HepG2 (cell line): Measurements from ENCODE around the gene ACSS2. TPM values are rescaled to one million over a fixed set of nuclear protein-coding genes. Genes with fewer than 3 reads are reported as not detected.

Source experiments
- ATAC-seq: fragments of 200-7000 bp; cut with Tn5 transposase; 3 replicates; pipeline ENCODE4 v1.9.1; 2020; ENCODE audit warnings: mild to moderate bottlenecking, moderate library complexity
- BruUV-seq: library from RNA; stranded (reverse); fragments of 400-500 nt; replicated peaks from 2 replicates; lab custom pipeline; 2021; lab: Mats Ljungman, UMichigan
- CTCF ChIA-PET: fragments of 300-600 bp; formaldehyde crosslinking; extraction: SDS; loops from one replicate; lab custom pipeline; 2021; ENCODE audit warnings: low total read pairs, inconsistent platforms, low intra/inter-chr PET ratio; lab: Yijun Ruan, JAX
- POLR2A ChIA-PET: fragments of 350-600 bp; sonication (Branson Sonifier 250); formaldehyde crosslinking; loops from one replicate; lab custom pipeline; 2020; ENCODE audit warnings: antibody characterized with exemption, inconsistent platforms; lab: Yijun Ruan, JAX
- DNase-seq: peaks from one replicate; pipeline ENCODE4 v3.0.0-alpha.2; 2015; ENCODE audit warnings: low spot score
- FAIRE-seq: peaks from 3 replicates; lab custom pipeline; 2011; peaks lifted over from hg19 to GRCh38; lab: Jason Lieb, UNC
- H2AFZ ChIP-seq: one replicate; pipeline ENCODE4 v1.6.1; 2011; ENCODE audit warnings: low read length, inconsistent platforms
- H3K27ac ChIP-seq: fragments of 300-600 bp; 3 replicates; pipeline ENCODE4 v1.8.0; 2011; ENCODE audit warnings: mixed run types, mild to moderate bottlenecking, mixed read lengths, low read length, inconsistent platforms; ENCODE audit not compliant: insufficient read depth; ENCODE audit errors: extremely low read length
- H3K27me3 ChIP-seq, 2 experiments: fragments of 200-600 bp in 1 of 2; 2 replicates in 1 of 2; 3 replicates in 1 of 2; pipeline versions ENCODE4 v1.6.0 to v1.8.0; 2011; ENCODE audit warnings: low read length in 2 of 2, mild to moderate bottlenecking in 2 of 2, moderate library complexity in 2 of 2, inconsistent platforms in 1 of 2; ENCODE audit not compliant: insufficient read depth in 2 of 2, control insufficient read depth in 1 of 2
- H3K36me3 ChIP-seq, 2 experiments: fragments of 200-600 bp in 1 of 2; replicated peaks in 1 of 2; 2 replicates in 1 of 2; 3 replicates in 1 of 2; pipeline versions ENCODE4 v1.5.1 to v1.8.0; 2011; ENCODE audit warnings: low read length in 2 of 2, inconsistent platforms in 1 of 2; ENCODE audit not compliant: insufficient read depth in 2 of 2, control insufficient read depth in 1 of 2
- H3K4me1 ChIP-seq: 2 replicates; pipeline ENCODE4 v1.5.1; 2012; ENCODE audit warnings: low read length, inconsistent platforms; ENCODE audit not compliant: insufficient read depth
- H3K4me2 ChIP-seq: 2 replicates; pipeline ENCODE4 v1.6.0; 2011; ENCODE audit warnings: low read depth, low read length, inconsistent platforms
- H3K4me3 ChIP-seq, 3 experiments: fragments of 200-600 bp in 1 of 3; sonication (generic), shearing (Covaris generic) in 1 of 3; replicated peaks in 1 of 3; 2 replicates each; pipeline ENCODE4 v1.5.1; 2011 to 2016; ENCODE audit warnings: low read length in 3 of 3, inconsistent platforms in 2 of 3, low read depth in 2 of 3, mild to moderate bottlenecking in 2 of 3, control low read depth in 1 of 3, mixed read lengths in 1 of 3; ENCODE audit not compliant: insufficient read depth in 1 of 3
- H3K79me2 ChIP-seq: one replicate; pipeline ENCODE4 v1.6.1; 2011; ENCODE audit warnings: low read length, inconsistent platforms; ENCODE audit not compliant: insufficient read depth
- H3K9ac ChIP-seq: 2 replicates; pipeline ENCODE4 v1.6.0; 2011; ENCODE audit warnings: mild to moderate bottlenecking, low read depth, low read length, inconsistent platforms; ENCODE audit not compliant: insufficient read depth
- H3K9me3 ChIP-seq: 2 replicates; pipeline ENCODE4 v1.5.1; 2012; ENCODE audit warnings: mild to moderate bottlenecking, low read length
- H4K20me1 ChIP-seq: 2 replicates; pipeline ENCODE4 v1.6.0; 2011; ENCODE audit warnings: inconsistent platforms, mild to moderate bottlenecking, low read length, moderate library complexity; ENCODE audit not compliant: insufficient read depth
- AGO2 ChIP-seq: fragments of 200-400 bp; formaldehyde crosslinking; optimal IDR thresholded peaks from 2 replicates; pipeline ENCODE3; 2017; ENCODE audit warnings: mild to moderate bottlenecking, low read depth, low read length, moderate library complexity
- HOXA3 ChIP-seq: sonication (generic); formaldehyde crosslinking; IDR thresholded peaks from 2 replicates; pipeline ENCODE4 v1.5.0; 2020; ENCODE audit warnings: missing genetic modification reagents
- JUN ChIP-seq: sonication (generic); formaldehyde crosslinking; IDR thresholded peaks from 2 replicates; pipeline ENCODE4 v1.4.0; 2020; ENCODE audit warnings: mild to moderate bottlenecking, missing genetic modification reagents
- NBN ChIP-seq: fragments of 450-650 bp; conservative IDR thresholded peaks from 2 replicates; pipeline ENCODE4 v1.6.1; 2017
- PPARG ChIP-seq: conservative IDR thresholded peaks from 2 replicates; pipeline ENCODE4 v1.6.1; 2016; ENCODE audit warnings: missing biosample characterization, missing genetic modification reagents
- SMAD3 ChIP-seq: sonication (generic); formaldehyde crosslinking; IDR thresholded peaks from 2 replicates; pipeline ENCODE4 v1.4.0; 2020; ENCODE audit warnings: missing genetic modification reagents
- YEATS2 ChIP-seq: sonication (generic); formaldehyde crosslinking; IDR thresholded peaks from 2 replicates; pipeline ENCODE4 v1.4.0; 2020; ENCODE audit warnings: missing genetic modification reagents, borderline replicate concordance
- ZNF772 ChIP-seq: sonication (generic); formaldehyde crosslinking; IDR thresholded peaks from 2 replicates; pipeline ENCODE4 v1.5.0; 2020; ENCODE audit warnings: mild to moderate bottlenecking, missing genetic modification reagents
- WGBS: methylation state at CpG from one replicate; pipeline ENCODE4 v1.1.6; 2017; ENCODE audit warnings: low lambda C conversion rate; 5-methylcytosine and 5-hydroxymethylcytosine counted together
- in situ Hi-C: cut with HindIII; loops from 2 replicates; pipeline ENCODE4 v1.10.0; 2017; ENCODE audit warnings: low pct_unique_long_range_greater_than_20kb; ENCODE audit not compliant: extremely low pct_ligation_motif_present
- intact Hi-C: fragments of 100-400 bp; cut with micrococcal nuclease; formaldehyde crosslinking; loops from one replicate; pipeline ENCODE4 v1.10.0; 2022; ENCODE audit not compliant: unreplicated experiment
- polyA plus RNA-seq, 8 experiments: library from polyadenylated mRNA; depleted of rRNA in 3 of 8; stranded (reverse) in 7 of 8; unstranded in 1 of 8; fragments of >200 nt; fragmentation: Illumina TruSeq in 4 of 8; extraction: Trizol in 4 of 8; gene quantifications; 2 replicates each; pipeline versions ENCODE4 v1.2.1 to v1.2.3, GENCODE V29; 2011 to 2016; ENCODE audit warnings: low read depth in 4 of 8, missing spikeins in 1 of 8, mixed read lengths in 1 of 8; ENCODE audit not compliant: insufficient read depth in 1 of 8
- total RNA-seq, 5 experiments: library from RNA; depleted of rRNA; stranded (reverse); fragments of >200 nt; fragmentation: Illumina TruSeq; extraction: Trizol; gene quantifications; 2 replicates each; pipeline ENCODE4 v1.2.3, GENCODE V29; 2016; ENCODE audit warnings: low read depth in 1 of 5
- TF ChIP-seq, protein P1 (sequence below): sonication (generic); formaldehyde crosslinking; IDR thresholded peaks from 2 replicates; pipeline ENCODE4 v1.5.0; 2020; ENCODE audit warnings: missing genetic modification reagents
- TF ChIP-seq, protein P2 (sequence below): sonication (generic); formaldehyde crosslinking; IDR thresholded peaks from 2 replicates; pipeline ENCODE4 v1.4.0; 2020; ENCODE audit warnings: mild to moderate bottlenecking, missing genetic modification reagents

The ACSS2 gene
- total and polyA plus RNA-seq, 2 of the 13 experiments (the other 11 are each of a cell fraction or from before 2014, with no cell fraction given): 72.8 to 89.7 TPM

- FAIRE-seq (no peak), DNase-seq (no peak)
- peaks cover 2 to 16% of the 10 kb centered on the region in 2 experiments; a peak in 2 of 5 replicates for H3K27me3 ChIP-seq
- H4K20me1 ChIP-seq: no peaks in the 10 kb centered on the region
- no peak overlapping the region for H2AFZ ChIP-seq
- intact Hi-C loops: no loop called here
- no peaks in the 10 kb centered on the region for H3K79me2 ChIP-seq
- H3K9me3 ChIP-seq: no peaks in the 10 kb centered on the region
- BruUV-seq: no TSS peak
- ChIA-PET POLR2A (interaction anchor here (0.7 kb wide), 1 partner anchor 26 kb away, joined by 3 read pairs; no protein-coding TSS in a partner anchor), CTCF (no interaction called here)
- no peak overlapping the region for H3K4me3 ChIP-seq
- WGBS: 30% methylated on average over 4 of the region's 4 CpGs
- H3K27ac ChIP-seq: no peak overlapping the region
- TF ChIP-seq ZNF772 (CRISPR knock-in tag): no peak
- TF ChIP-seq, protein P1, sequence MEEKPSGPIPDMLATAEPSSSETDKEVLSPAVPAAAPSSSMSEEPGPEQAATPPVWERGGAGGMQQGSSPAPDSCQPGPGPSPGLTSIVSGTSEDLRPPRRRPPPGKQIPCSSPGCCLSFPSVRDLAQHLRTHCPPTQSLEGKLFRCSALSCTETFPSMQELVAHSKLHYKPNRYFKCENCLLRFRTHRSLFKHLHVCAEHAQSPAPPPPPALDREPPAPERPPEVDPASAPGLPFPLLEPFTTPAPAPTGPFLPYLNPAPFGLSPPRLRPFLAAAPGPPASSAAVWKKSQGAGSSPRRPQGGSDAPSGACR (CRISPR knock-in tag): no peak
- TF ChIP-seq SMAD3 (CRISPR knock-in tag): no peak
- no peak for TF ChIP-seq JUN (CRISPR knock-in tag)
- TF ChIP-seq AGO2: no peak
- no peak for TF ChIP-seq PPARG
- TF ChIP-seq HOXA3: no peak
- no peak for TF ChIP-seq NBN
- no peak for TF ChIP-seq YEATS2
- TF ChIP-seq, protein P2, sequence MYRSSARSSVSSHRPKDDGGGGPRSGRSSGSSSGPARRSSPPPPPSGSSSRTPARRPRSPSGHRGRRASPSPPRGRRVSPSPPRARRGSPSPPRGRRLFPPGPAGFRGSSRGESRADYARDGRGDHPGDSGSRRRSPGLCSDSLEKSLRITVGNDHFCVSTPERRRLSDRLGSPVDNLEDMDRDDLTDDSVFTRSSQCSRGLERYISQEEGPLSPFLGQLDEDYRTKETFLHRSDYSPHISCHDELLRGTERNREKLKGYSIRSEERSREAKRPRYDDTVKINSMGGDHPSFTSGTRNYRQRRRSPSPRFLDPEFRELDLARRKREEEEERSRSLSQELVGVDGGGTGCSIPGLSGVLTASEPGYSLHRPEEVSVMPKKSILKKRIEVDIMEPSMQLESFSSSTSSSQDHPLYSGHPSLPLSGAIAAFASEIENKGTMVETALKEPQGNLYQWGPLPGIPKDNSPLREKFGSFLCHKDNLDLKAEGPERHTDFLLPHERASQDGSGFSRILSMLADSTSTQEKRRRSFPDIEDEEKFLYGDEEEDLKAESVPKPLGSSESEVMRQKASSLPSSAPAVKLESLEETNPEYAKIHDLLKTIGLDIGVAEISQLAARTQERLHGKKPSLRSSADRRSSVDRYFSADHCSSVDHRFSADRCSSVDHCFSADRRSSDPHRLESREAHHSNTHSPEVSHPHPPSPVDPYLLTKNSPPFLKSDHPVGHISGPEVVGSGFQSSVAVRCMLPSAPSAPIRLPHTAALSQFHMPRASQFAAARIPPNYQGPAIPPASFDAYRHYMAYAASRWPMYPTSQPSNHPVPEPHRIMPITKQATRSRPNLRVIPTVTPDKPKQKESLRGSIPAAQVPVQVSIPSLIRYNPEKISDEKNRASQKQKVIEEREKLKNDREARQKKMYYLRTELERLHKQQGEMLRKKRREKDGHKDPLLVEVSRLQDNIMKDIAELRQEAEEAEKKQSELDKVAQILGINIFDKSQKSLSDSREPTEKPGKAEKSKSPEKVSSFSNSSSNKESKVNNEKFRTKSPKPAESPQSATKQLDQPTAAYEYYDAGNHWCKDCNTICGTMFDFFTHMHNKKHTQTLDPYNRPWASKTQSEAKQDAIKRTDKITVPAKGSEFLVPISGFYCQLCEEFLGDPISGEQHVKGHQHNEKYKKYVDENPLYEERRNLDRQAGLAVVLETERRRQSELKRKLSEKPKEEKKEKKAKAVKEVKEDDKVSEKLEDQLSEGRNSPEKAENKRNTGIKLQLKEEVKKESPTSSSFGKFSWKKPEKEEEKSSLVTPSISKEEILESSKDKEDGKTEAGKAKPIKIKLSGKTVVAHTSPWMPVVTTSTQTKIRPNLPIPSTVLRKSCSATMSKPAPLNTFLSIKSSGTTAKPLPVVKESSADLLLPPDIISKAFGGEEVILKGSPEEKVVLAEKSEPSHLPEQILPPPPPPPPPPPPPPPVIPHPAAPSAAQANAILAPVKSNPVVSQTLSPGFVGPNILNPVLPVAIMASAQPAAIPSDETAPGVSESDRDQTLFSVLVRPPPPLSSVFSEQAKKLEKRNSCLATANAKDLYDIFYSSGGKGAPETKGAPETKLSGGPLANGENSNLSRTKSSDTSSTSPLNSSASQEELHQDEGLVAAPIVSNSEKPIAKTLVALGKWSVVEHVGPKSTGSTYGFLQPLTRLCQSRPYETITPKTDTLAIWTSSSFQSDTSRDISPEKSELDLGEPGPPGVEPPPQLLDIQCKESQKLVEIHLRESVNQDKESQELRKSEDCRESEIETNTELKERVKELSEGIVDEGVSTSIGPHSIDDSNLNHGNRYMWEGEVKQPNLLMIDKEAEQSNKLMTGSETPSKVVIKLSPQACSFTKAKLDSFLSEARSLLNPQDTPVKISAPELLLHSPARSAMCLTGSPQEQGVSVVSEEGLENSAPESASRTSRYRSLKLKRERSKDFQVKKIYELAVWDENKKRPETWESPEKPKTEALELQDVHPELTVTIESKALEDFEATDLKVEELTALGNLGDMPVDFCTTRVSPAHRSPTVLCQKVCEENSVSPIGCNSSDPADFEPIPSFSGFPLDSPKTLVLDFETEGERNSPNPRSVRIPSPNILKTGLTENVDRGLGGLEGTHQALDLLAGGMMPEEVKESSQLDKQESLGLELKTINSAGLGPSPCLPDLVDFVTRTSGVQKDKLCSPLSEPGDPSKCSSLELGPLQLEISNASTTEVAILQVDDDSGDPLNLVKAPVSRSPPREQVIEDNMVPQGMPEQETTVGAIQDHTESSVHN (CRISPR knock-in tag): no peak
- TF ChIP-seq, all 625 proteins: peak for 0
- peaks cover 22% of the 10 kb centered on the region for H3K4me1 ChIP-seq
- H3K4me2 ChIP-seq: no peak overlapping the region
- no peak overlapping the region for H3K9ac ChIP-seq
- in situ Hi-C loops: no loop called here
- ATAC-seq: no peak
- H3K36me3 ChIP-seq: no peaks in the 10 kb centered on the region
Measured at GRCh38 chr20:34974246-34974645, 97.8 kb downstream of the ACSS2 start.
